Measurements from ENCODE around the gene KDF1.

GRCh38 chr1:26949266-26949925 is 10.9 kb downstream of the KDF1 start:
- TF ChIP-seq CTCF (IDR thresholded peaks at IDR 0.05) (no peak), POLR2A (IDR thresholded peaks at IDR 0.05) (no peak)
